Panc1 (cell line): ENCODE data around the gene NTM.

Source experiments
- CTCF ChIP-seq: fragments of 450-650 bp; IDR thresholded peaks from 2 replicates; pipeline ENCODE4 v1.5.1; 2017; ENCODE audit warnings: mild to moderate bottlenecking
- POLR2AphosphoS5 ChIP-seq: IDR thresholded peaks from 2 replicates; pipeline ENCODE4 v1.6.1; 2012; ENCODE audit warnings: mild to moderate bottlenecking, low read depth, low read length, moderate library complexity
- REST ChIP-seq, 2 experiments: IDR thresholded peaks; 2 replicates each; pipeline ENCODE4 v1.6.1; 2011 to 2012; ENCODE audit warnings: low read depth in 2 of 2, control low read depth in 1 of 2, low read length in 1 of 2, mild to moderate bottlenecking in 1 of 2, moderate library complexity in 1 of 2; ENCODE audit not compliant: insufficient read depth in 1 of 2
- SIN3A ChIP-seq: IDR thresholded peaks from 2 replicates; pipeline ENCODE4 v1.6.1; 2012; ENCODE audit warnings: low read depth, mild to moderate bottlenecking, low read length, moderate library complexity, borderline replicate concordance; ENCODE audit not compliant: insufficient read depth

- no peak for TF ChIP-seq REST (IDR thresholded peaks at IDR 0.05; ENCODE audit: insufficient read depth in 1 of 2, low read depth in 2 of 2, low read length in 1 of 2)
- TF ChIP-seq CTCF = no peak
- TF ChIP-seq SIN3A = no peak
- TF ChIP-seq POLR2AphosphoS5 = no peak
Measured at GRCh38 chr11:132349811-132350733, 979.7 kb downstream of the NTM start.
